B cell (primary cell): ENCODE measurements around the gene ETV2. TPM values are rescaled to one million over a fixed set of nuclear protein-coding genes. Genes with fewer than 3 reads are reported as not detected.

Experiments used
- ATAC-seq: fragments of 200-7000 bp; cut with Tn5 transposase; one replicate; pipeline ENCODE4 v1.10.0; 2021; ENCODE audit warnings: low read depth, mild to moderate bottlenecking, moderate number of reproducible peaks, moderate library complexity
- CTCF ChIA-PET: fragments of 350-600 bp; sonication (Branson Sonifier 250); formaldehyde crosslinking; loops from one replicate; lab custom pipeline; 2021; ENCODE audit warnings: antibody characterized with exemption, inconsistent platforms; lab: Charles Lee
- POLR2A ChIA-PET: fragments of 350-600 bp; sonication (Branson Sonifier 250); formaldehyde crosslinking; loops from one replicate; lab custom pipeline; 2021; ENCODE audit warnings: antibody characterized with exemption; lab: Charles Lee
- DNase-seq: peaks from one replicate; pipeline ENCODE4 v3.0.0; 2013
- H2AFZ ChIP-seq: 2 replicates; pipeline ENCODE4 v1.6.1; 2012; ENCODE audit warnings: mild to moderate bottlenecking, low read depth, low read length; ENCODE audit not compliant: insufficient read depth, poor library complexity, severe bottlenecking
- H3K27ac ChIP-seq, 2 donors: 1 replicate in 1 of 2; 2 replicates in 1 of 2; pipeline ENCODE4 v1.5.1; 2012 to 2013; ENCODE audit warnings: low read length in 2 of 2, mild to moderate bottlenecking in 2 of 2, moderate library complexity in 1 of 2
- H3K27me3 ChIP-seq, 4 experiments: fragments of 200-600 bp in 1 of 4; sonication (generic) in 1 of 4; replicated peaks in 1 of 4; 1 replicate in 2 of 4; 2 replicates in 2 of 4; pipeline versions ENCODE4 v1.6.1 to v1.7.0; 2013 to 2016; ENCODE audit warnings: low read length in 3 of 4, mild to moderate bottlenecking in 2 of 4, mixed read lengths in 1 of 4, moderate library complexity in 1 of 4; ENCODE audit not compliant: insufficient read depth in 4 of 4, control insufficient read depth in 3 of 4; ENCODE audit errors: control extremely low read depth in 1 of 4
- H3K36me3 ChIP-seq, 2 experiments: replicated peaks in 1 of 2; 1 replicate in 1 of 2; 2 replicates in 1 of 2; pipeline versions ENCODE4 v1.6.1 to v1.7.1; 2013; ENCODE audit warnings: low read length in 1 of 2; ENCODE audit not compliant: insufficient read depth in 2 of 2, control insufficient read depth in 1 of 2; ENCODE audit errors: control extremely low read depth in 1 of 2, extremely low read depth in 1 of 2
- H3K4me1 ChIP-seq, 2 donors: fragments of 200-600 bp in 1 of 2; sonication (generic) in 1 of 2; 1 replicate in 1 of 2; 2 replicates in 1 of 2; pipeline versions ENCODE4 v1.5.1 to v1.6.1; 2013 to 2017; ENCODE audit warnings: low read length in 2 of 2; ENCODE audit not compliant: control insufficient read depth in 2 of 2, insufficient read depth in 2 of 2
- H3K4me2 ChIP-seq: replicated peaks from 2 replicates; pipeline ENCODE3; 2012; ENCODE audit warnings: mild to moderate bottlenecking, low read depth, low read length; ENCODE audit not compliant: poor library complexity, severe bottlenecking
- H3K4me3 ChIP-seq, 5 experiments: fragments of 200-600 bp in 1 of 5; sonication (generic) in 1 of 5; 1 replicate in 3 of 5; 2 replicates in 2 of 5; pipeline versions ENCODE4 v1.5.1 to v1.7.0; 2011 to 2016; ENCODE audit warnings: low read length in 4 of 5, mild to moderate bottlenecking in 4 of 5, low read depth in 2 of 5, control low read depth in 1 of 5, moderate library complexity in 1 of 5; ENCODE audit not compliant: insufficient read depth in 1 of 5; ENCODE audit errors: control extremely low read depth in 1 of 5, extremely low read depth in 1 of 5
- H3K79me2 ChIP-seq: fragments of 200-600 bp; sonication (generic); one replicate; pipeline ENCODE4 v1.6.0; 2016; ENCODE audit warnings: low read length; ENCODE audit not compliant: control insufficient read depth, insufficient read depth
- H3K9ac ChIP-seq: fragments of 200-600 bp; sonication (generic); 2 replicates; pipeline ENCODE4 v1.6.1; 2017; ENCODE audit warnings: mild to moderate bottlenecking, low read length, moderate library complexity
- H3K9me3 ChIP-seq, 3 donors: one replicate each; pipeline versions ENCODE4 v1.6.1 to v1.7.1; 2013; ENCODE audit warnings: low read length in 2 of 3; ENCODE audit not compliant: control insufficient read depth in 2 of 3, insufficient read depth in 1 of 3; ENCODE audit errors: control extremely low read depth in 1 of 3
- H4K20me1 ChIP-seq: 2 replicates; pipeline ENCODE4 v1.6.0; 2012; ENCODE audit warnings: mild to moderate bottlenecking, low read length; ENCODE audit not compliant: insufficient read depth, control insufficient read depth, poor library complexity, severe bottlenecking
- H3K27ac Mint-ChIP-seq: one replicate; pipeline ENCODE4 v1.8.0; 2021; ENCODE audit warnings: mixed read lengths
- H3K27me3 Mint-ChIP-seq: one replicate; pipeline ENCODE4 v1.8.0; 2021; ENCODE audit warnings: mixed read lengths
- H3K4me1 Mint-ChIP-seq: one replicate; pipeline ENCODE4 v1.8.0; 2021; ENCODE audit warnings: mixed read lengths
- H3K4me3 Mint-ChIP-seq: one replicate; pipeline ENCODE4 v1.8.0; 2021; ENCODE audit warnings: mixed read lengths
- H3K9me3 Mint-ChIP-seq: one replicate; pipeline ENCODE4 v1.8.0; 2022; ENCODE audit warnings: mixed read lengths; ENCODE audit not compliant: insufficient read depth
- CTCF ChIP-seq: fragments of 200-600 bp; IDR thresholded peaks from one replicate; pipeline ENCODE4 v1.8.0; 2022; ENCODE audit warnings: antibody characterized with exemption, mild to moderate bottlenecking
- EZH2 ChIP-seq: IDR thresholded peaks from 2 replicates; pipeline ENCODE4 v1.6.1; 2012; ENCODE audit warnings: borderline replicate concordance, low read depth, mild to moderate bottlenecking, moderate library complexity, low read length; ENCODE audit not compliant: insufficient read depth, poor library complexity, severe bottlenecking
- WGBS: methylation state at CpG from one replicate; pipeline ENCODE4 v1.1.5; 2013; ENCODE audit warnings: missing lambda C conversion rate; ENCODE audit not compliant: insufficient coverage; 5-methylcytosine and 5-hydroxymethylcytosine counted together
- intact Hi-C: fragments of 100-400 bp; cut with micrococcal nuclease; formaldehyde crosslinking; loops from one replicate; pipeline ENCODE4 v1.10.0; 2022
- polyA plus RNA-seq: library from polyadenylated mRNA; depleted of rRNA; stranded (reverse); fragments of >200 nt; gene quantifications from 2 replicates; pipeline ENCODE4 v1.2.3, GENCODE V29; 2012
- total RNA-seq, 2 donors: library from RNA; stranded (reverse); fragments of 120-200 nt in 1 of 2; gene quantifications; 1 replicate in 1 of 2; 2 replicates in 1 of 2; pipeline versions ENCODE4 v1.2.3 to v1.2.4, GENCODE V29; 2013 to 2022

Gene ETV2
- total and polyA plus RNA-seq, 2 donors (not counting 1 experiment from before 2014, with no cell fraction given) = 0.42 to 0.49 TPM

- POLR2A ChIA-PET = interaction anchor here (0.8 to 1.2 kb wide), 2 partner anchors 20 to 136 kb away, joined by 4 to 5 read pairs; partner anchors contain the start of genes PSENEN and U2AF1L4
- Histone ChIP-seq H3K36me3 (peaks cover 0 to 2% of the 10 kb centered on the region in 2 experiments), H3K4me1 (peaks cover 38 to 53% of the 10 kb centered on the region in 2 donors), H2AFZ (peak overlapping the region; percentile 64), H3K27ac (peak overlapping the region; percentile 99), H3K4me2 (peak overlapping the region; percentile 66), H4K20me1 (no peaks in the 10 kb centered on the region), H3K9me3 (peaks cover 0 to 13% (median 8%) of the 10 kb centered on the region in 3 donors), H3K4me3 (peak overlapping the region in 3 of 5 experiments; percentile 14 to 21 (median 15)), H3K79me2 (peaks cover 11% of the 10 kb centered on the region), H3K9ac (peak overlapping the region; percentile 12), H3K27me3 (no peaks in the 10 kb centered on the region)
- 19% methylated on average over 5 of the region's 6 CpGs for WGBS
- no peaks in the 10 kb centered on the region for H3K9me3 Mint-ChIP-seq
- no peaks in the 10 kb centered on the region for H3K27me3 Mint-ChIP-seq
- H3K4me3 Mint-ChIP-seq = peak overlapping the region; percentile 60
- ATAC-seq (peak; percentile 51), DNase-seq (peak; percentile 89)
- intact Hi-C loops = no loop called here
- peak overlapping the region; percentile 97 for H3K27ac Mint-ChIP-seq
- H3K4me1 Mint-ChIP-seq = peaks cover 44% of the 10 kb centered on the region
- CTCF ChIA-PET = interaction anchor here (0.6 to 2.6 kb wide), 3 partner anchors 60 to 290 kb away, joined by 3 to 9 read pairs (median 5); no protein-coding TSS in a partner anchor
- no peak for TF ChIP-seq CTCF
- no peak for TF ChIP-seq EZH2
Observed at GRCh38 chr19:35609851-35610353, 31.6 kb upstream of the ETV2 start.

DNA sequence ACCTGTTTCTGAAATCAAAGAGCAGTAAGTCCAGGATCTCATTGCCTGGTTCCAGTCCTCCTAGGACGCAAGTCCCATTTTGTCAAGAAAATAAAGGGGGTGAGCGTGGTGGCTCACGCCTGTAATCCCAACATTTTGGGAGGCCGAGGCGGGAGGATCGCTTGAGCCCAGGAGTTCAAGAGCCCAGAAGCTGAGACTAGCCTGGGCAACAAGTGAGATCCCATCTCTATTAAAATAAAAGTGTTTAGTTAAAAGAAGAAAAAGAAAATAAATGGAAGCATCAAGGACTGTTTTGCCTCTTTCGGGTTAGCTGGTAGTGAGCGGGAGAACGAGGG lies 29.4 kb upstream of the ETV2 start:
- H3K27me3 Mint-ChIP-seq = no peaks in the 10 kb centered on the region
- DNase-seq = no peak

More for the DNA sequence above, 29.4 kb upstream of the ETV2 start:
- Histone ChIP-seq H4K20me1 (no peaks in the 10 kb centered on the region), H3K36me3 (peaks cover 0 to 13% of the 10 kb centered on the region in 2 experiments), H3K4me2 (peak overlapping the region; percentile 93), H3K4me3 (peak overlapping the region in 4 of 5 experiments; percentile 62 to 87 (median 79)), H2AFZ (no peak overlapping the region), H3K9ac (peak overlapping the region; percentile 83), H3K79me2 (peaks cover 11% of the 10 kb centered on the region), H3K4me1 (peaks cover 38 to 53% of the 10 kb centered on the region in 2 donors), H3K27ac (peak overlapping the region; percentile 76 to 77), H3K9me3 (peaks cover 0 to 13% (median 8%) of the 10 kb centered on the region in 3 donors), H3K27me3 (no peaks in the 10 kb centered on the region)
- Mint-ChIP-seq H3K27ac (peak overlapping the region; percentile 98), H3K4me1 (peaks cover 44% of the 10 kb centered on the region), H3K9me3 (no peaks in the 10 kb centered on the region), H3K4me3 (peak overlapping the region; percentile 92)
- intact Hi-C loops = loop anchor here (1.0 kb wide), 7 partner anchors 16 to 442 kb away; partner anchors contain the start of genes COX6B1, THAP8, TMEM147 and WDR62
- 0% methylated on average over 3 of the region's 9 CpGs for WGBS
- TF ChIP-seq EZH2 (no peak), CTCF (no peak)
- POLR2A ChIA-PET = interaction anchor here (1.3 kb wide), 2 partner anchors 32 to 36 kb away, joined by 3 to 5 read pairs; partner anchors contain the start of gene COX6B1
- CTCF ChIA-PET = interaction anchor here (1.0 kb wide), 1 partner anchor 28 kb away, joined by 3 read pairs; no protein-coding TSS in a partner anchor
- no peak for ATAC-seq
